IMR-90 (cell line): Measurements from ENCODE around the gene PPARD. TPM values are rescaled to one million over a fixed set of nuclear protein-coding genes. Genes with fewer than 3 reads are reported as not detected.

ENCODE experiments used
- MXI1 ChIP-seq: IDR thresholded peaks from 2 replicates; pipeline ENCODE4 v1.6.1; 2012; ENCODE audit warnings: low read depth, mild to moderate bottlenecking, low read length, moderate library complexity, borderline replicate concordance
- RFX5 ChIP-seq: IDR thresholded peaks from 2 replicates; pipeline ENCODE4 v1.8.0; 2012; ENCODE audit warnings: low read depth, mild to moderate bottlenecking, low read length, moderate library complexity
- SMC3 ChIP-seq: fragments of 150-350 bp; IDR thresholded peaks from 2 replicates; pipeline ENCODE4 v1.6.1; 2016; ENCODE audit warnings: low read depth, mild to moderate bottlenecking, antibody characterized with exemption, low read length, moderate library complexity
- polyA plus RNA-seq, 3 experiments: library from polyadenylated mRNA; depleted of rRNA; stranded (reverse); fragments of >200 nt; gene quantifications; 2 replicates each; pipeline ENCODE4 v1.2.3, GENCODE V29; 2012; ENCODE audit warnings: low replicate concordance in 1 of 3
- total RNA-seq: library from RNA; depleted of rRNA; stranded (reverse); fragments of >200 nt; gene quantifications from 2 replicates; pipeline ENCODE4 v1.2.3, GENCODE V29; 2012

PPARD gene
- total and polyA plus RNA-seq, 2 of the 4 experiments (the other 2 are of a cell fraction), result 10.4 to 69.0 TPM

GRCh38 chr6:35468181-35468979 lies 126.0 kb downstream of the PPARD start, which contains the start of gene RPL10A (continued):
- peak; percentile 88 for TF ChIP-seq SMC3
- TF ChIP-seq MXI1, result peak; percentile 94
- TF ChIP-seq RFX5, result no peak
